CD4-positive, alpha-beta T cell treated with Interleukin-10 for 1 hour (primary cell): Measurements from ENCODE around the gene FGF14.

Experiments
- DNase-seq: peaks from one replicate; pipeline ENCODE4 v3.0.0-alpha.2; 2020

Gene FGF14

GRCh38 chr13:101837288-101837687, 564.6 kb downstream of the FGF14 start:
- DNase-seq = no peak

GRCh38 chr13:101835920-101836319, 565.9 kb downstream of the FGF14 start:
- no peak for DNase-seq

GRCh38 chr13:101833671-101834070, 568.2 kb downstream of the FGF14 start:
- DNase-seq = no peak

GRCh38 chr13:101830035-101830434, 571.8 kb downstream of the FGF14 start:
- no peak for DNase-seq

GRCh38 chr13:101829484-101829883, 572.4 kb downstream of the FGF14 start:
- DNase-seq = no peak

- no peak for DNase-seq
These were observed 573.7 kb downstream of the FGF14 start for GRCh38 chr13:101828119-101828518.

- DNase-seq = no peak
These were observed 584.0 kb downstream of the FGF14 start for GRCh38 chr13:101817898-101818297.

- DNase-seq = no peak
These were observed 590.0 kb downstream of the FGF14 start for GRCh38 chr13:101811881-101812280.

- no peak for DNase-seq
These were observed 590.5 kb downstream of the FGF14 start for GRCh38 chr13:101811284-101811839.

GRCh38 chr13:101799196-101799595, 602.7 kb downstream of the FGF14 start:
- DNase-seq = no peak

GRCh38 chr13:101798437-101798836, 603.4 kb downstream of the FGF14 start:
- no peak for DNase-seq

GRCh38 chr13:101795460-101795859, 606.4 kb downstream of the FGF14 start:
- no peak for DNase-seq

GRCh38 chr13:101795025-101795424, 606.8 kb downstream of the FGF14 start:
- no peak for DNase-seq

- no peak for DNase-seq
These were observed 609.7 kb downstream of the FGF14 start for GRCh38 chr13:101792189-101792588.

GRCh38 chr13:101785858-101786257, 616.0 kb downstream of the FGF14 start:
- no peak for DNase-seq

GRCh38 chr13:101784313-101784712, 617.5 kb downstream of the FGF14 start:
- DNase-seq = no peak

- DNase-seq = no peak
These were observed 618.3 kb downstream of the FGF14 start for GRCh38 chr13:101783554-101783953.

GRCh38 chr13:101780211-101780610, 621.6 kb downstream of the FGF14 start:
- DNase-seq = no peak

- DNase-seq = no peak
These were observed 622.7 kb downstream of the FGF14 start for GRCh38 chr13:101779147-101779546.

- no peak for DNase-seq
These were observed 626.6 kb downstream of the FGF14 start for GRCh38 chr13:101775267-101775666.

- no peak for DNase-seq
These were observed 627.5 kb downstream of the FGF14 start for GRCh38 chr13:101774393-101774792.

GRCh38 chr13:101773062-101773461, 628.8 kb downstream of the FGF14 start:
- DNase-seq = no peak

GRCh38 chr13:101767131-101767530, 634.7 kb downstream of the FGF14 start:
- no peak for DNase-seq

GRCh38 chr13:101763191-101763590, 638.7 kb downstream of the FGF14 start:
- DNase-seq = no peak

GRCh38 chr13:101757446-101758039, 644.3 kb downstream of the FGF14 start:
- peak; percentile 52 for DNase-seq
